NCI-H82 (cell line): ENCODE measurements around the gene STARD3.

Experiments
- DNase-seq: peaks from one replicate; lab custom pipeline; 2025; lab: John Stamatoyannopoulos, UW

STARD3 gene

DNA sequence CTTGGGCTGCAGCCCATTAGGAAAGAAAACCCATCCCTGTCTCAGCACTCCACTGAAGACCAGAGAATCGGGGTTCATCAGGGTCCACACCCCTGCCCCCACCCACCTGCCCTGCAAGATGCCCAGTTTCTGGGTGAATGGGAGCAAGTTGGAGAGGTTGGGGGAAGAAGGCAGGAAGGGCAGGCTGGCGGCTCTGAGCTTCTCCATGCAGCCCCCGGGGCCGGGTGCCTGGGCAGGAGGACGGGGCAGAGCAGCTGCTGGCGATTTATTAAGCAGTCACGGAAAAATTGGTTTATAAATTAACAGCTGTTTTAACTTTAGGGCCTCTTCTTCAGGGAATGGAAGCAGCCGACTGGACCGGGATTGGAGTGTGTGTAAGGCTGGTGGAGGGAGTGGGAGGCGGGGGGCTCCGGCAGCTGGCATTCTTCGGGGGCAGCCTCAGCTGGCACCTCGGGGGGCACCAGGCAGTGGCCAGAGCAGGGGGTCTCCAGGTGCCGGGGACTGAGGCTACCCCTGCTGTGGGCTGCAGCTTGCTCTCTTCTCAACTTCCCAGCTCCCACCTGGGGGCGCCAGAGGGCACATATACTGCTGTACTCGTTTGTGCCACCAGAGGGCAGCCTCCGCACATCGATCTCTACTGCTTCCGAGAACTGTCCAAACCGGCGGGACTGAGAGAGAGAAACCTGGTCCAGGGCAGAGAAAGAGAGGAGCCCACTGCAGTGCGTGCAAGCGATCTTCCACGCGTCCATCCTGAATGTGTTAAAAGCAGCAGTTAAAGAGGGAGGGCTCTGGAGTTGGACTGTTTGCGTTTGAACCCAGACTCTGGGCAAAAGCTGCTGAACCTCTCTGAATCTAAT is 15.2 kb upstream of the STARD3 start:
- peak; percentile 91 for DNase-seq

DNA sequence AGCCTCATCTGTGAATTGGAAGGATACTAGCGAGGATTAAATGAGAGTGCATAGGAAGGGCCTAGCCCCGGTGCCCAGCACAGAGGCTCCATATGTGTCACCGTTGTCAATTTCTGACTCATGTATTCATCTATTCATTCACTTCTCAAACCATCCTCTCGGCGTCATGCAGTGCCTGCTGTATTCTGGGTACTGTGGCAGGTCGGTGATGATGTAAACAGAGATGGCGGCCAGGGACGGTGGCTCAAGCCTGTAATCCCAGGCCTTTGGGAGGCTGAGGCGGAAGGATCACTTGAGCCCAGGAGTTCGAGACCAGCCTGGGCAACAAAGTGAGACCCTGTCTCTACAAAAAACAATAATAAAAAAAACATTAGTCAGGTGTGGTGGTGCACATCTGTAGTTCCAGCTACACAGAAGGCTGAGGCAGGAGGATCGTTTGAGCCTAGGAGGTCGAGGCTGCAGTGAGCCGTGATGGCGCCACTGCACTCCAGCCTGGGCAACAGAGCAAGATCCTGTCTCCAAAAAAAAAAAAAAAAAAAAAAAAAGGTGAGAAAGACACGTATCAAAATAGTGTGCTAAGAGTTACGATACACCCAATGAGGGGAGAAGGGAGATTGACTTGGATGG is 14.5 kb upstream of the STARD3 start:
- DNase-seq, result no peak

GRCh38 chr17:39623356-39623950 is 13.5 kb upstream of the STARD3 start:
- peak; percentile 85 for DNase-seq

GRCh38 chr17:39624313-39624712 is 12.6 kb upstream of the STARD3 start:
- DNase-seq, result no peak

DNA sequence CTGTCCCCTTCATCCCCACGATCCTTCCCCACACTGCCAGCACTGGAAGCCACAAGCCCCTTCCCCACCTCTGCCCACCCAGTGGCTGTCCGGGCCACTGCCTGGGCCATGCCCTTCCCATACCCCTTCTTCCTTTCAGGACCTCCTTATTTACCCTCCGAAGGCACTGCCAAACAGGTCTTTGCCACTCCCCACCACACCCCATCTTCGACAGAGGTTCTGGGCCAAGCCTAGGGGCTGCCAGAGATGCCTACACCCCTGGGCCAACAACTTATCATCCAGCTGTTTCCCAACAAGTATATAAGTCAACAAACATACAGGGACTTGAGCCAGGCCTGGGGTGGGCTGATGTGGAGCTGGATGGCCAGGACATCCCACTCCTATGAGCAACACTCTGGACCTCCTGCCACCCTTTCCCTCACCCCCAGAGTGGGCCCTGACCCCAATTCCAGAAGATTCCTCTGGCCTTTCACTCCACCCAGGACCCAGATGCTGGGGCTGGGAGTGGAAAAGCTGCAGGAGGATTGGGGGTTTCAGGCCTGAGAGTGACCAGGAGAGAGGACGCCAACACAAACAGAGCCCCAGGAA is 11.7 kb upstream of the STARD3 start:
- no peak for DNase-seq

- no peak for DNase-seq
Measured at GRCh38 chr17:39626171-39627046, 10.5 kb upstream of the STARD3 start, which contains the start of gene PPP1R1B. PPP1R1B (plus strand) TSS chr17:39626952; CDS start chr17:39627393, 441 bp downstream.

DNA sequence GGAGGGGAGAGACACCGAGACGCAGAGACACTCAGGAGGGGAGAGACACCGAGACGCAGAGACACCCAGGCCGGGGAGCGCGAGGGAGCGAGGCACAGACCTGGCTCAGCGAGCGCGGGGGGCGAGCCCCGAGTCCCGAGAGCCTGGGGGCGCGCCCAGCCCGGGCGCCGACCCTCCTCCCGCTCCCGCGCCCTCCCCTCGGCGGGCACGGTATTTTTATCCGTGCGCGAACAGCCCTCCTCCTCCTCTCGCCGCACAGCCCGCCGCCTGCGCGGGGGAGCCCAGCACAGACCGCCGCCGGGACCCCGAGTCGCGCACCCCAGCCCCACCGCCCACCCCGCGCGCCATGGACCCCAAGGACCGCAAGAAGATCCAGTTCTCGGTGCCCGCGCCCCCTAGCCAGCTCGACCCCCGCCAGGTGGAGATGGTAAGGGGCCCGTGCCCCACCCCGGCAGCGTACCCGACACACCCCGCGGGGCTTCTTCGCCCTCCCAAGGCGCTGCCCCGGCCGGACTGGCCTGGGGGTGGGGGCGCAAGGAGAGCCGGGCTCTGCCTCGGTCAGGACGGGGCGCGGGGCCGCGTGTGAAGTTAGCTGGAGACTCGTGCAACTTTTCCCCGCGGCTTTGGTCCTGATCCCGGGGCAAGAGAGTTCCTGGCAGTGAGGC is 9.8 kb upstream of the STARD3 start:
- no peak for DNase-seq

DNA sequence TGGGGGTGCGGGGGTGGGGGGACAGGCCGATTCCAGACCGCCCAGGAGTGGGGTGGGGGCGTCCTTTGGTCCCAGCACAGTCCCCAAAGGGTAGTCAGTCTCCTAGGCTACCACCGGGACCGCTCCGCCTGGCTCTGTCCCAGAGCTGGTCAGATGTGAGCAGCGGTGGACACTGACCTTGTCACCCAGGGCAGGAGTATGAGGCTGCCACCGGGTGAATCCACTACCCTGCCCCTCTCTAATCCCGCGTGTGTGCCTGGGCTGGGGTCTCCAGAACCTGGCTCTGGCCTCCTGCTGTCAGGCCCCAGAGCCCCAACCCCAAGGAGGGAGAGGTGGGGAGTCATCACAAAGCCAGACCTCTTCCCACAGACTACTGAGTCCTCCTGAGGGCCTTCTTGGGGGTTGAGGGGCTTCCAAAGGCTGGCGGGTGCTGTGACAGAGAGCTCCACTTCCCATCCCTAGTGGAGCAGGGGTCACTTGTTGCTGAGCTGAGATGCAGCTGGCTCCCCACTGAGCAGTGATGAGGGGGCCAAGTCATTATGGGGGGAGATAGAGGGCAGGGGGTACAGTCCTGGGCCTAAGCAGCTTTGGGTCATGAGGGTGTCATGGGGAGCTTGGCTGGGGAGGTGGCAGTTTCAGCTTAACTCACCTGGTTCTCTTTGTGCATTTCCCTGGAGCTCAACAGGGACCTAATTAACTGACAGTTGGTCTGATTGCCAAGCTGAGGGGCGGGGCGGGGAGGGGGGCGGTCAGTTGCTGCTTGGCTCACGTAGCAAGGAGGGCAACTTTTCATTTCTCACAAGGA is 9.0 kb upstream of the STARD3 start:
- peak; percentile 50 for DNase-seq

- DNase-seq, result no peak
Measured at GRCh38 chr17:39628655-39629493, 8.1 kb upstream of the STARD3 start.

GRCh38 chr17:39629494-39629880 is 7.5 kb upstream of the STARD3 start:
- DNase-seq, result no peak

- DNase-seq, result no peak
Measured at GRCh38 chr17:39629898-39630297, 7.0 kb upstream of the STARD3 start.

DNA sequence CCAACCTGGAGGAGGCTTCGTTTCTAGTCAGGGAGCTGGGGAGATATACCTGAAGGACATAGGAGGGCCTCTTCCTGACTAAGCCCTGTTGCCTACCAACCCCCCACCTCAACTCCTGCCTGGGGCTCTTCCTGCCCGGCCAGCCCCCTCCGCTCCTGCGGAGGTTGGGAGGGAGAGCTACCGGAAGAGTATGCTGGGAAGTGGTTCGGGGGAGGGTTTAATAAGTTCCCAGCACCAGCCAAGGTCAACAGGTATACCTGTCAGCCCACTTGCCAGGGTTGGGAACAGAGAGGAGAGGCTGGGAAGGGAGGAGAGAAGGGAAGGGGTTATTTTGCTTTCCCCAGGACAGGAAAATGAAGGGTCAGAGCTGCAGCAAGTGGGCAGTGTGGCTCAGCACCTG is 5.5 kb upstream of the STARD3 start:
- no peak for DNase-seq

- DNase-seq, result peak; percentile 47
Measured at GRCh38 chr17:39632153-39632941, 4.6 kb upstream of the STARD3 start.

- DNase-seq, result no peak
Measured at GRCh38 chr17:39633570-39634183, 3.3 kb upstream of the STARD3 start.

DNA sequence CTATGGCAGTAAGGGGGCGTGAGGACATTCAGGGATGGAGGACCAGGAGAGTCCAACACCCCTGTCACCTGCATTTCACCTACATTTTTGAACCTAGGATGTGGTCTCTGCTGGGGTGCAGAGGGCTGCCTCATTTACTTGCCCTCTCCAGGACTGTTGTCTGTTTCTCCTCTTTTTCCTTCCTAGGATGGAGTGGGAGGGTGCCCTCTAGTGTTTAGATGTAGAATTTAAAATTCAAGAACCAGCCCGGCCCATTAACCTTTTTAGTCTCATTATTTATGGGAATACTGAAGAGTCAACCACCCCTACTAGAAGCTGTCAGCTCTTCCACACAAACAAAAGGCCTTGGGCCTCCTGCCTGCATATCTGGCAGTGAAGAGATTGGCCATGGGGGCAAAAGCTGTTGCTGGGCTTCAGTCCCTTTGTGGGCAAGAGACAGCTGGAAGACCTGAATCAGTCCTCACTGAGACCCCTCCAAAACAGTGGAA is 2.5 kb upstream of the STARD3 start:
- DNase-seq, result peak; percentile 74

- DNase-seq, result peak; percentile 41
Measured at GRCh38 chr17:39635614-39636176, 1.2 kb upstream of the STARD3 start.

- DNase-seq, result no peak
Measured at GRCh38 chr17:39636587-39636926, 387 bp upstream of the STARD3 start.

DNA sequence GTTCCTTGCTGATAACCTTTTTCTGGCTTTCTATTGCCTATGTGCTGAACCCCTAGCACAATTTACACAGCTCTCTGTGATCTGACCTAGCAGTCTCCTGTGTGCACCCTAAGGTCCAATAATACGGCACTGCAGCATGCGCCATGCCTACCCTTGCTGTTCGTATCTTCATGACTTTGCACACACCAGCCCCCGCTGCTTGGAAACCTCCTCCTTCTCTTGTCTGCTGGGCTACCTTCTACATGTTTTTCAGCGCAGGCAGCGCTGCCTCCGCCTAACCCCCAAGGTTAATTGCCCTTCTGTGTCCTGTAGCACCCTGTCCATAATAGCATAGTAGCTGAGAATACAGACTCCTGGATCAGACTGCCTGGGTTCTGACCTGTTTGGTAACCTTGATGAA is 1.4 kb downstream of the STARD3 start:
- DNase-seq, result no peak
